Measurements from ENCODE around the gene PRM3. TPM values are rescaled to one million over a fixed set of nuclear protein-coding genes. Genes with fewer than 3 reads are reported as not detected.

PRM3 gene
- total RNA-seq, 2 donors from 2014 or later = not detected

DNA sequence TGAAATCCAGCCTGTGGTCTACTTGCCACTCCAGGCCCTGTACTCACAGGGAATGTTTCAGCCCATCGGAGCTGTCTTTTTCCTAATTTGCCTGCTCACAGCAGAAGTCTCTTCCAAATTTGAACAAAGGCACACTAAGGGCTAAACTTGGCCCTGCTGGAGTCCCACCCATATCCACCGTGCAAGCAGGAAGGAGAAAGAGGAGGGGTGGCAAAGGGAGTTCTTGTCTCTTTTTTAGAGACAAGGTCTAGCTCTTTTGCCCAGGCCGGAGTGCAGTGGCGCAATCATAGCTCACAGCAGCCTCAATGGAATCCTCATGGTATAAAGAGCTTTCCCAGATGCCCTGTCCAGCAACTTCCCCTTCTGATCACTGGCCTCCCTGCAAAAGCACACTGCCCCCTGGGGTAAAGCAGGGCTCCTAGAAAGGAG, 10.4 kb upstream of the PRM3 start:
- H3K27me3 Mint-ChIP-seq = peaks cover 21% of the 10 kb centered on the region
- no peak for ATAC-seq
- no peak for DNase-seq

DNA sequence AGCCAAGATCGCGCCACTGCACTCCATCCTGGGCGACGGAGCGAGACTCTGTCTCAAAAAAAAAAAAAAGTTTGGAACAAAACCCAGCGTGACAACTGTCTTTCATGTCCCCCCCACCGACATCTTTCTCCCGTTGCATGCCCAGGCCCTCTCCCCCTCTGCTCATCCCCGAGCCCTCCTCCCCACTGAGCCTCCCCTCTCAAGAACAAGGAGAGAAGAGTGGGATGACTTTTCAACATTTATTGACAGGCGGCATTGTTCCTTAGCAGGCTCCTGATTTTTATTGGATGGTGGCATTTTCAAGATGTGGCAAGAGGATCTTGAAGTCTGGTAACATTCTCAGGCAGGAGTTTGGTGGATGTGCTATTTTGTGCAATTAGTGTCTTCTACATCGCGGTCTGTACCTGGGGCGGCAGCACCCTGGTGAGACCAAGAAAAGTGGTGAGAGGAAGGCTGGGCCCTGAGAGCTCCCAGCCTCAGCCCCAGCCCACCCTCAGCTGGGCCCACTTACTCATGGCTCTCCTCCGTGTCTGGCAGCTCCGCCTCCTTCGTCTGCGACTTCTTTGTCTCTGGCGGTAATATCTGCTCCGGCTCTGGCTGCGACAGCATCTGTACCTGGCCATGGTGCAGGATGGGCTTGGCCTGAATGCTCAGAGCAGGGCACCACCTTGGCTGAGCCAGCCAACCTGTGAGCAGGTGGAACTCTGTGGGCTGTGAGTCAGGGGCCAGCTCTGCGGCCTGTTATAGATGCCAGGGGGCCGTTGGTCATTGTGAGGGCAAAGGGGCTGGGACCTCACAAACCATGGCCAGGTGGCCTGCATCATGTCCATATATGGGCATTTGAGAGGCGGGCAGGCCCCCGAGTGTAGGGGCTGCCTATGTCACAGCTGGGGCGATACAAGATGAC, 7.4 kb upstream of the PRM3 start, which contains the start of gene PRM1:
PRM1 (minus strand) TSS at position 715 of the 907 bp plus-strand sequence; CDS start at position 623, 92 bp downstream.
- Mint-ChIP-seq H3K4me3 (no peak within 1 kb of the TSS), H3K27me3 (peaks cover 20% of the 10 kb centered on the region), H3K4me1 (peaks cover 3% of the 10 kb centered on the region), H3K36me3 (ENCODE audit: low read depth) (no peaks in the 10 kb centered on the region), H3K27ac (no peak within 1 kb of the TSS)
- ATAC-seq = no peak
- no peak for DNase-seq
- H3K9me3 ChIP-seq (ENCODE audit: control insufficient read depth, low read length, poor library complexity, severe bottlenecking) = no peaks in the 10 kb centered on the region

More for the DNA sequence above, 10.4 kb upstream of the PRM3 start:
- no peak overlapping the region for H3K4me3 Mint-ChIP-seq
- no peaks in the 10 kb centered on the region for H3K36me3 Mint-ChIP-seq (ENCODE audit: low read depth)
- H3K9me3 ChIP-seq (ENCODE audit: control insufficient read depth, low read length, poor library complexity, severe bottlenecking) = no peaks in the 10 kb centered on the region
- H3K27ac Mint-ChIP-seq = no peak overlapping the region
- peaks cover 5% of the 10 kb centered on the region for H3K4me1 Mint-ChIP-seq

DNA sequence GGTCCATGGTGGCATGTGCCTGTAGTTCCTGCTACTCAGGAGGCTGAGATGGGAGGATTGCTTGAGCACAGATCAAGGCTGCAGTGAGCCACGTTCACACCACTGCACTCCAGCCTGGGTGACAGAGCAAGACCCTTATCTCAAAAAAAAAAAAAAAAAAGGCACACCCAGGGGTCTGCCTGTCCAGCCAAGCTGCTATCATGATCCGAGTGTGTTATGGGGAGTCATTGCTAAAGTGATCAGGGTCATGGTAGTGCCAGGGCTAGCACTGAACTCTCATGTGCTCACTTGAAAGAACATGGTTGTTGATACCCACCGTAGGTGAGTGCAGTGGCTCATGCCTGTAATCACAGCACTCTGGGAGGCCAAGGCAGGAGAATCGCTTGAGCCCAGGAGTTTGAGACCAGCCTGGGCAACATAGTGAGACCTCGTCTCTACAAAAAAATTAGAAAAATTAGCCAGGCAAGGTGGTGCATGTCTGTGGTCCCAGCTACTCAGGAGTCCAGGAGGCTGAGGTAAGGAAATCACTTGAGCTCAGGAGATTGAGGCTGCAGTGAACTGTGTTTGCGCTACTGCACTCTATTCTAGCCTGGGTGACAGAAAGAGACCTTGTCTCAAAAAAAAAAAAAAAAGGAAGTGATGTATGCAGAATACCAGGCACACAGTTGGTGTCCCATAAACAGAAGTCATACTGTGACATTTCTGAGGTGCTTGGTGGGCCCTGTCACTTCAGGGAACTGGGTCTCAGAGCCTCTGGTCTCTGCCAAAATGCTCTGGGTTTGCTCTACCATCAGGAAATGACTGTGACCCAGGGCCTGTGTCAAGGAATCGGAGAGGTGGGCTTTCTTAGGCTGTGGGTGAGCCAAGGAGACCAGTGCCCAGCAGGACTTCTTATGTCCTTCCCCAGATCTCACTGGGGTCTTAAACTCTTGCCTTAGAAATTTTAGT, 5.5 kb upstream of the PRM3 start:
- DNase-seq (no peak), ATAC-seq (no peak)
- no peaks in the 10 kb centered on the region for H3K36me3 Mint-ChIP-seq (ENCODE audit: low read depth)
- peaks cover 15% of the 10 kb centered on the region for H3K27me3 Mint-ChIP-seq
- peaks cover 3% of the 10 kb centered on the region for H3K4me1 Mint-ChIP-seq
- no peaks in the 10 kb centered on the region for H3K9me3 ChIP-seq (ENCODE audit: control insufficient read depth, low read length, poor library complexity, severe bottlenecking)
- no peak overlapping the region for H3K4me3 Mint-ChIP-seq
- peak overlapping the region; percentile 49 for H3K27ac Mint-ChIP-seq

DNA sequence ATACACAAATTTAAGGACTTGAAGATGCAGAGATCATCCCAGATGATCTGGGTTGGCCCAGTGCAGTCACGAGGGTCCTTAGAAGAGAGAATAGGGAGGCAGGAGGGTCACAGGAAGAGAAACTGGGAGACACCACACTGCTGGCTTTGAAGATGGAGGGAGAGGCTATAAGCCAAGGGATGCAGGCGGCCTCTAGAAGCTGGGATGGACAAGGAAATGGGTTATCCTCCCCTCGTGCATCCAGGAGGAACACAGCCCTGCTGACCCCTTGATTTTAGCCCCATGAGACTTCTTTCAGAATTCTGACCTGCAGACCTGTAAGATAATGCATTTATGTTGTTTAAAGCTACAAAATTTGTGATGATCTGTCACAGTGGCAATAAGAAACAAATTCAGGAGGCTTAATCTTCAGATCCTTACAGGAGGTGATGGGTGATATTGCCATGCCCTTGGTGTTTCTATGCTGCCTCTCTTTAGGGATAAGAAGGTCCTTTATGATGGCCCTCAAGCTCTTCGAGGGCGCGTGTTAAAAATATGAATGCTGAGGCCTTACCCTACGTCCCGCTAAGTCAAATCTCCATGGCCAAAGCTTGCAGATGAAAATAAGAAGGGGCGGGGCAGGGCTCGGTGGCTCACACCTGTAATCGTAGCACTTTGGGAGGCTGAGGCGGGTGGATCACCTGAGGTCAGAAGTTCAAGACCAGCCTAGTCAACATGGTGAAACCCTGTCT, 4.3 kb upstream of the PRM3 start:
- ATAC-seq (no peak), DNase-seq (no peak)
- Mint-ChIP-seq H3K36me3 (ENCODE audit: low read depth) (no peaks in the 10 kb centered on the region), H3K27ac (no peak overlapping the region), H3K27me3 (peaks cover 12% of the 10 kb centered on the region), H3K4me1 (peaks cover 3% of the 10 kb centered on the region), H3K4me3 (no peak overlapping the region)
- H3K9me3 ChIP-seq (ENCODE audit: control insufficient read depth, low read length, poor library complexity, severe bottlenecking) = no peaks in the 10 kb centered on the region

DNA sequence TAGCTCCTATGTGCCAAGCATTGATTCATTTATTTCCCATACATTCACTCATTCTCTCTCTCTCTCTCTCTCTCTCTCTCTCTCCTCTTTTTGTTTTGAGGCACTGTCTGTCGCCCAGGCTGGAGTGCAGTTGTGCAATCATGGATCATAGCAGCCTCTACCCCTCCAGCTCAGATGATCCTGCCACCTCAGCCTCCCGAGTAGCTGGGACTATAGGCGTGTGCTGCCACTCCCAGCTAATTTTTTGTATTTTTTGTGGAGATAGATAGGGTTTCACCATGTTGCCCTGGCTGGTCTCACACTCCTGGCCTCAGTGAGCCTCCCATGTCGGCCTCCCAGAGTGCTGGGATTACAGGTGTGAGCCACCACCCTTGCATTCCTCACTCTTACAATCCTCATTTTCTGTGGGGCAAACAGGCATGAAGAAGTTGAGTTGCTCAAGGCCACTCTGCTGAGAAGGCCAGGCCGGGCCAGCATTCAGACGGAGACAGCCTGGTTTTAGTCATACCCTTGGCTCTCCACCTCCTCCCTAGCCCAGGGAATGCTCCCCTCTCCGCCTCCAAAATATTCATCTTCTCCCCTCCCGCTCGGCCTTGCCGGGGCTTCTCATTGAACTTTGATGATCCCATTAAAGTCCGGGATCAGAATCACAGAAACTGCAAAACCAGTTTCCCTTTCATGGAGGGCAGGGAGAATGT, 3.6 kb upstream of the PRM3 start:
- Mint-ChIP-seq H3K36me3 (ENCODE audit: low read depth) (no peaks in the 10 kb centered on the region), H3K4me1 (peaks cover 1% of the 10 kb centered on the region), H3K27me3 (peaks cover 8% of the 10 kb centered on the region), H3K4me3 (no peak overlapping the region), H3K27ac (no peak overlapping the region)
- H3K9me3 ChIP-seq (ENCODE audit: control insufficient read depth, low read length, poor library complexity, severe bottlenecking) = no peaks in the 10 kb centered on the region
- ATAC-seq (no peak), DNase-seq (no peak)

DNA sequence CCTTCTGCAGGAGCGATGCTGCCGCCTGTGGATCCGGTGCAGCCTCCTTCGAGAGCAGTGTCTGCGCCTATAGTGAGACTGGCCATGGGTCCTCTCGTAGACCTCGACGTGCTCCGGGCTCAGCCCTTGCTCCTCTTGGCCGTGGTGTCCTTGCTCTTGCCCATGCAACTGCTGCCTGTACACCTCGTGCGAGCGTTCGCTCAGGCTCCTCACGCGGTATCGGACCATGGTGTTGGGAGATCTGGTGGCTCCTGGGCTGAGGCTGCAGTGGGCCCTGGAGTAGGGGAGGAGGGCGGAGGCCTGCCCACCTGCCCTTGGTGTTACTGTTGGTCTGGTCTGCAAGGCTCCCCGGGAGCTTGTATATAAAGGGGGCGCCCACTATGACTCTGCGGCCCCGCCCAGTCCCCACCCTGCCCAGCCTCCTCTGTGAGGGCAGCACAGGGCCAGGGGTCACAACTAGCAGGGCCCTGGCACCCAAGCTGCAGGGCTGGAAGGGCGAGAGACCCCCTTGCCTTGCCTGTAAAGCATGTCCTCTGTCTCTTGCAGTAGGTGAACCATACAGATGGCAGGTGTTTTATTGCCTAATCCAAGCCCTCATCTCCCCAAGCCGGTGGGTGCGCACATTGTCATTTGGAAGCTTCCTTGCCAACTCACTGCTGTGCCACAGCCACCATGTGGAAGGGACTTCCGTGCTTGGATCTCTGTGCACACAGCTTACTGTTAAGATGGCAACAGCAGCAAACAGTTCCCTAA, 2.9 kb upstream of the PRM3 start, which contains the start of gene PRM2:
PRM2 (minus strand) TSS at position 338 of the 753 bp plus-strand sequence; CDS start at position 228, 110 bp downstream.
- no peaks in the 10 kb centered on the region for H3K36me3 Mint-ChIP-seq (ENCODE audit: low read depth)
- H3K4me3 Mint-ChIP-seq = no peak within 1 kb of the TSS
- H3K27me3 Mint-ChIP-seq = peaks cover 6% of the 10 kb centered on the region
- no peak within 1 kb of the TSS for H3K27ac Mint-ChIP-seq
- DNase-seq (no peak), ATAC-seq (no peak)
- no peaks in the 10 kb centered on the region for H3K4me1 Mint-ChIP-seq
- H3K9me3 ChIP-seq (ENCODE audit: control insufficient read depth, low read length, poor library complexity, severe bottlenecking) = no peaks in the 10 kb centered on the region

DNA sequence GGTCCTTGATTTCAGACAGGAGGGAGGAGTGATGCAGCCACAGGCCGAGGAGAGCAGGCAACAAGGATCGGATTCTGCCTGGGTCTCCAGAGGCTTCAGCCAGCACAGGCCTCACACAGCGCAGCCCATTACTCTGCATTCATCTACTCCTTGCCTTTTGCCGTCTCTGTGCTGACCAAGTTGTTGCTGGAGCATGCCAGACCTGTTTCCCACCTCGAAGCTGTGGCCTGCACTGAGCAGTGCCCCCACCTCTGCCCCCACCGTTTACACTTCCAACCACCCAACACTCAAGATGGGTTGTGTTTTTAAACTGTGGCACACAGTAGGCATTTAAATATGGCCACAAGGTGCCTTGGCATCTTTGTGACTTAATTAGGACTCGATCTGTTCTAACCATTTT, 1.5 kb upstream of the PRM3 start:
- no peak for DNase-seq
- Mint-ChIP-seq H3K4me1 (no peaks in the 10 kb centered on the region), H3K27ac (no peak overlapping the region), H3K36me3 (ENCODE audit: low read depth) (peaks cover 2% of the 10 kb centered on the region), H3K4me3 (no peak overlapping the region), H3K27me3 (peaks cover 6% of the 10 kb centered on the region)
- no peak for ATAC-seq
- no peaks in the 10 kb centered on the region for H3K9me3 ChIP-seq (ENCODE audit: control insufficient read depth, low read length, poor library complexity, severe bottlenecking)

DNA sequence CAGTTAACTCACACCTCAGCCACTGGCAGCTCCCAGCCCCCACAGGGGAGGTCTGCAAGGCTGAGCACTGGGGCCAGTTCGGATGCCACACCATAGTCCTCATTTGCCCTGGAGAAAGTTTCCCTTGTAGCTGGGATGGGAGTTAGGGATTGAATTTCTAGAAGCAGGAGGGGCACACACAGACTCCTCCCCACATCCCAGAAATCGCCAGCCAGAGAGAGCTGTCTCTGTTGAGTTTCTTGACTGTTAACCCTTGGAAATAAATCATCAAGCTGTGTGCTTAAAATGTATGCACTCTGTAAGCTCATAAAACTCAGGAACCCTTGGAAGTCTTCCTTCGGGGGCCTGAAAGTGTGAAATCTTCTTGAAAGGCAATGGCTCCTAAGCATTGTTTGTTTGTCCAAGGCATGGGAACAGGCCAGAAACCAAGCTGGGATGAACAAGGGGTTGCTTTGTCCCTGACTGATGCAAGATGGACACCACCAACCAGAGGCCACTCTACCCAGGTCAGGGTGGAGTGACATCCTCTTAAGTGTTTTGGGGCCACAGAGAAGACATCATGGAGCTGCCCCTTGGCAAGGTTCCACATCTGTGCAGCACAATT, 394 bp upstream of the PRM3 start:
- Mint-ChIP-seq H3K4me3 (no peak overlapping the region), H3K27me3 (peaks cover 6% of the 10 kb centered on the region), H3K27ac (no peak overlapping the region), H3K4me1 (no peaks in the 10 kb centered on the region), H3K36me3 (ENCODE audit: low read depth) (peaks cover 2% of the 10 kb centered on the region)
- H3K9me3 ChIP-seq (ENCODE audit: control insufficient read depth, low read length, poor library complexity, severe bottlenecking) = no peaks in the 10 kb centered on the region
- DNase-seq (no peak), ATAC-seq (no peak)

DNA sequence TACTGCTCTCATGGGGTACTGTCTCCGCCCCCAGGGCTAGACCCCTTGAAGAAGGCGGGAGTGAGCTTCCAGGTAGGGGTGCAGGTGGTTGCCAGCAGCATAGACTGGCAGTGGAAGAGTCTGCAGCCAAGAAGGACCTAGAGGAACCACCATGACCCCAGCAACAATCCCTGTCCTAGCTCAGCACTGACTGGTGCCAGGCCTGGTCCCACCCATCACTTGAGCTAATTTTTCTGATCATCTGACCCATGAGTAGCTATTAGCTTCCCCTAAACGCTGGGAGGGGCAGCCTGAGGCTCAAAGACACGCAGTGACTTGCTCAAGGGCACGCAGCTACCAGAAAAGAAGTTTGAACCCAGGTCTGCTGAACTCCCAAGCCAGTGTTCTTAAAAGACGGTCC, 945 bp downstream of the PRM3 start:
- Mint-ChIP-seq H3K27me3 (peaks cover 6% of the 10 kb centered on the region), H3K27ac (no peak overlapping the region), H3K36me3 (ENCODE audit: low read depth) (peaks cover 4% of the 10 kb centered on the region), H3K4me3 (no peak overlapping the region), H3K4me1 (no peaks in the 10 kb centered on the region)
- H3K9me3 ChIP-seq (ENCODE audit: control insufficient read depth, low read length, poor library complexity, severe bottlenecking) = no peaks in the 10 kb centered on the region
- no peak for DNase-seq
- no peak for ATAC-seq

DNA sequence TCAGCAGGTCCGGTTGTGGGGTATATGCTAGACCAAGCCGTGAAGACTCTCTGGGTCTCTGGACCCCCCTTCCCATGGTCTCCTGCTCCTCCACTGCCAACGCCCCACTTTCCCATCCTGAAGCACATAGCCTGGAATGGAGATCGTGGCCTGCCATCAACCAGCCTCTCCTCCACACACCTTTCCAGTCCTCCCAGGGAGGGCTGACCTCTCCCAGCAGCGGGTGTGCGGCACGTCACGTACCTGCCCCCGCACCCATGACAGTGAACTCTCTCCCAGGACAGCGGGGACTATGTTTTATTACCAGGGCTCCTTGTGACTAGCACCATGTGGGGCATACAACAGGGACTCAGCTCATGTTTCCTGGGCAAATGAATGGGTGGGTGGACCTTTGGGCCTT, 1.8 kb downstream of the PRM3 start:
- Mint-ChIP-seq H3K36me3 (ENCODE audit: low read depth) (peaks cover 4% of the 10 kb centered on the region), H3K27ac (no peak overlapping the region), H3K4me3 (no peak overlapping the region), H3K4me1 (no peaks in the 10 kb centered on the region), H3K27me3 (peaks cover under 1% of the 10 kb centered on the region)
- ATAC-seq (no peak), DNase-seq (no peak)
- H3K9me3 ChIP-seq (ENCODE audit: control insufficient read depth, low read length, poor library complexity, severe bottlenecking) = no peaks in the 10 kb centered on the region

DNA sequence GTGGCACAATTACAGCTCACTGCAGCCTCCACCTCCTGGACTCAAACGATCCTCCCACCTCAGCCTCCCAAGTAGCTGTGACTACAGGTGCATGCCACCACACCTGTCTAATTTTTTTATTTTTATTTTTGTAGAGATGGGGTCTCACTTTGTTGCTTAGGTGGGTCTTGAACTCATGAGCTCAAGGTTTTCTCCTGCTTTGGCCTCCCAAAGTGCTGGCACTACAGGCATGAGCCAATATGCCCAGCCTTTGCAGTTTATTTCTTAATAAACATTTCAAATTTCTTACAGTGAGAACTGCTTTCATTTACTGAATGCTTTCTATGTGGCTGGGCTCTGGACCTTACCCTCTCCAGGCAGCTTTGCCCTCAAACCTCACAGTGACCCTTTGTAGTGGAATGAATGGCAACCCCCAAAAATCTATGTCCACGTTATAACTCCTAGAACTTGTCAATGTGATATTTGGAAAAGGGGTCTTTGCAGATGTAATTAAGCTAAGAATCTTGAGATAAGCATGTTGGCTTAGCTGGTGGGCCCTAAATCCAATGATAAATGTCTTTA, 2.7 kb downstream of the PRM3 start:
- peaks cover 4% of the 10 kb centered on the region for H3K36me3 Mint-ChIP-seq (ENCODE audit: low read depth)

More for the DNA sequence above, 2.7 kb downstream of the PRM3 start:
- Mint-ChIP-seq H3K4me1 (no peaks in the 10 kb centered on the region), H3K4me3 (no peak overlapping the region), H3K27ac (peak overlapping the region; percentile 45), H3K27me3 (no peaks in the 10 kb centered on the region)
- ATAC-seq (no peak), DNase-seq (no peak)
- H3K9me3 ChIP-seq (ENCODE audit: control insufficient read depth, low read length, poor library complexity, severe bottlenecking) = no peaks in the 10 kb centered on the region

All from T-helper 17 cell (primary cell).